Measurements from ENCODE around the gene TAF11L13.
"Not testable (repeated sequence)": the region's sequence is repeated elsewhere in the genome, so short reads cannot be mapped to it uniquely, and the experiment has no call there.

TAF11L13 gene

GRCh38 chr5:17631788-17632187 is at the start of gene TAF11L13:
Gene TAF11L13 (plus strand): TSS chr5:17632088.
- not testable (repeated sequence) for DNase-seq; H3K9me3 Mint-ChIP-seq; ATAC-seq (replicated peaks); H3K36me3 Mint-ChIP-seq; H3K27ac Mint-ChIP-seq; H3K4me1 Mint-ChIP-seq; H3K4me3 Mint-ChIP-seq; H3K27me3 Mint-ChIP-seq

- not testable (repeated sequence) for H3K36me3 Mint-ChIP-seq; H3K4me1 Mint-ChIP-seq; DNase-seq; H3K4me3 Mint-ChIP-seq; ATAC-seq (replicated peaks); H3K27me3 Mint-ChIP-seq; H3K9me3 Mint-ChIP-seq; H3K27ac Mint-ChIP-seq
Observed at GRCh38 chr5:17585658-17586057, 46.2 kb upstream of the TAF11L13 start, which contains the start of gene TAF11L7. Gene TAF11L7 (minus strand): TSS chr5:17585758.

GRCh38 chr5:17590860-17591259 is 41.0 kb upstream of the TAF11L13 start, which contains the start of gene TAF11L8:
Gene TAF11L8 (minus strand): TSS chr5:17590960.
- not testable (repeated sequence) for H3K27ac Mint-ChIP-seq; ATAC-seq (replicated peaks); H3K27me3 Mint-ChIP-seq; H3K36me3 Mint-ChIP-seq; DNase-seq; H3K4me1 Mint-ChIP-seq; H3K9me3 Mint-ChIP-seq; H3K4me3 Mint-ChIP-seq

GRCh38 chr5:17594255-17594654 is 37.6 kb upstream of the TAF11L13 start, which contains the start of gene TAF11L9:
Gene TAF11L9 (minus strand): TSS chr5:17594394.
- H3K27ac Mint-ChIP-seq; H3K4me3 Mint-ChIP-seq; H3K9me3 Mint-ChIP-seq; H3K4me1 Mint-ChIP-seq; H3K27me3 Mint-ChIP-seq; ATAC-seq (replicated peaks); H3K36me3 Mint-ChIP-seq: not testable (repeated sequence)
- peak; percentile 0 for DNase-seq

- not testable (repeated sequence) for H3K27ac Mint-ChIP-seq; H3K36me3 Mint-ChIP-seq; ATAC-seq (replicated peaks); H3K4me3 Mint-ChIP-seq; H3K9me3 Mint-ChIP-seq; H3K27me3 Mint-ChIP-seq; DNase-seq; H3K4me1 Mint-ChIP-seq
Observed at GRCh38 chr5:17597728-17598127, 34.2 kb upstream of the TAF11L13 start, which contains the start of gene TAF11L10. Gene TAF11L10 (minus strand): TSS chr5:17597828.

- not testable (repeated sequence) for H3K27me3 Mint-ChIP-seq; H3K9me3 Mint-ChIP-seq; DNase-seq; H3K27ac Mint-ChIP-seq; H3K4me3 Mint-ChIP-seq; ATAC-seq (replicated peaks); H3K36me3 Mint-ChIP-seq; H3K4me1 Mint-ChIP-seq
Observed at GRCh38 chr5:17603880-17604279, 28.0 kb upstream of the TAF11L13 start, which contains the start of gene TAF11L11. Gene TAF11L11 (plus strand): TSS chr5:17604183.

GRCh38 chr5:17604951-17605350 is 26.9 kb upstream of the TAF11L13 start:
- ATAC-seq (replicated peaks) (no peak), DNase-seq (no peak)
- Mint-ChIP-seq H3K4me1 (no peaks in the 10 kb centered on the region), H3K27ac (no peak overlapping the region), H3K27me3 (no peaks in the 10 kb centered on the region), H3K36me3 (no peaks in the 10 kb centered on the region), H3K4me3 (no peak overlapping the region), H3K9me3 (no peaks in the 10 kb centered on the region)

- H3K4me3 Mint-ChIP-seq; ATAC-seq (replicated peaks); H3K4me1 Mint-ChIP-seq; DNase-seq; H3K27me3 Mint-ChIP-seq; H3K27ac Mint-ChIP-seq; H3K9me3 Mint-ChIP-seq; H3K36me3 Mint-ChIP-seq: not testable (repeated sequence)
Observed at GRCh38 chr5:17607461-17607860, 24.4 kb upstream of the TAF11L13 start.

- H3K4me1 Mint-ChIP-seq; ATAC-seq (replicated peaks); H3K4me3 Mint-ChIP-seq; H3K27me3 Mint-ChIP-seq; H3K36me3 Mint-ChIP-seq; DNase-seq; H3K27ac Mint-ChIP-seq; H3K9me3 Mint-ChIP-seq: not testable (repeated sequence)
Observed at GRCh38 chr5:17610092-17610491, 21.8 kb upstream of the TAF11L13 start, which contains the start of gene TAF11L12. Gene TAF11L12 (plus strand): TSS chr5:17610392.

GRCh38 chr5:17614872-17615605 is 16.8 kb upstream of the TAF11L13 start:
- no peaks in the 10 kb centered on the region for H3K4me1 Mint-ChIP-seq
- H3K9me3 Mint-ChIP-seq = peaks cover 0 to 2% of the 10 kb centered on the region in 2 donors
- H3K27me3 Mint-ChIP-seq = peaks cover 0 to 5% of the 10 kb centered on the region in 2 donors

GRCh38 chr5:17619354-17619753 is 12.5 kb upstream of the TAF11L13 start:
- H3K36me3 Mint-ChIP-seq = no peaks in the 10 kb centered on the region
- no peak for ATAC-seq (replicated peaks)
- H3K27ac Mint-ChIP-seq = no peak overlapping the region
- no peak for DNase-seq
- H3K4me1 Mint-ChIP-seq = no peaks in the 10 kb centered on the region
- H3K27me3 Mint-ChIP-seq = no peaks in the 10 kb centered on the region
- H3K9me3 Mint-ChIP-seq = peaks cover 0 to 2% of the 10 kb centered on the region in 2 donors
- H3K4me3 Mint-ChIP-seq = no peak overlapping the region

More at GRCh38 chr5:17614872-17615605, 16.8 kb upstream of the TAF11L13 start:
- Mint-ChIP-seq H3K27ac (no peak overlapping the region), H3K36me3 (no peaks in the 10 kb centered on the region), H3K4me3 (no peak overlapping the region)
- DNase-seq (no peak), ATAC-seq (replicated peaks) (no peak)

GRCh38 chr5:17620627-17621026 is 11.3 kb upstream of the TAF11L13 start:
- DNase-seq (no peak), ATAC-seq (replicated peaks) (no peak)
- H3K4me3 Mint-ChIP-seq = no peak overlapping the region
- no peaks in the 10 kb centered on the region for H3K27me3 Mint-ChIP-seq
- H3K36me3 Mint-ChIP-seq = no peaks in the 10 kb centered on the region
- peaks cover 0 to 2% of the 10 kb centered on the region in 2 donors for H3K9me3 Mint-ChIP-seq
- H3K27ac Mint-ChIP-seq = no peak overlapping the region
- no peaks in the 10 kb centered on the region for H3K4me1 Mint-ChIP-seq

- Mint-ChIP-seq H3K4me3 (no peak overlapping the region), H3K4me1 (no peaks in the 10 kb centered on the region), H3K36me3 (no peaks in the 10 kb centered on the region), H3K27ac (no peak overlapping the region), H3K9me3 (peaks cover 0 to 2% of the 10 kb centered on the region in 2 donors), H3K27me3 (no peaks in the 10 kb centered on the region)
- ATAC-seq (replicated peaks) (no peak), DNase-seq (no peak)
Observed at GRCh38 chr5:17625686-17626085, 6.2 kb upstream of the TAF11L13 start.

GRCh38 chr5:17634160-17634559 is 2.3 kb downstream of the TAF11L13 start, which contains the start of gene TAF11L14:
Gene TAF11L14 (plus strand): TSS chr5:17634460.
- no peak within 1 kb of the TSS for H3K4me3 Mint-ChIP-seq

GRCh38 chr5:17649232-17649631 is 17.3 kb downstream of the TAF11L13 start:
- H3K27me3 Mint-ChIP-seq; H3K9me3 Mint-ChIP-seq; ATAC-seq (replicated peaks); H3K27ac Mint-ChIP-seq; DNase-seq; H3K4me3 Mint-ChIP-seq; H3K4me1 Mint-ChIP-seq; H3K36me3 Mint-ChIP-seq: not testable (repeated sequence)

More at GRCh38 chr5:17634160-17634559, 2.3 kb downstream of the TAF11L13 start, which contains the start of gene TAF11L14:
- ATAC-seq (replicated peaks) (no peak), DNase-seq (no peak)
- Mint-ChIP-seq H3K9me3 (no peaks in the 10 kb centered on the region), H3K27me3 (no peaks in the 10 kb centered on the region), H3K4me1 (no peaks in the 10 kb centered on the region), H3K27ac (peak within 1 kb of the TSS; percentile 47), H3K36me3 (no peaks in the 10 kb centered on the region)
